BLaER1 treated with 17β-estradiol and CSF1 and Interleukin-3, amounts not matched to agents 10 nM and 100 nM (cell line): Measurements from ENCODE around the gene NPEPL1.

Experiments used
- H3K27ac ChIP-seq, 11 experiments: shearing (Covaris generic); formaldehyde crosslinking; 2 replicates each; pipeline ENCODE4 v1.8.1; 2022
- H3K27me3 ChIP-seq, 11 experiments: shearing (Covaris generic); formaldehyde crosslinking; 2 replicates each; pipeline ENCODE4 v1.8.1; 2022
- H3K36me3 ChIP-seq, 11 experiments: shearing (Covaris generic); formaldehyde crosslinking; 2 replicates each; pipeline ENCODE4 v1.8.1; 2022
- H3K4me1 ChIP-seq, 10 experiments: shearing (Covaris generic); formaldehyde crosslinking; 2 replicates each; pipeline ENCODE4 v1.8.1; 2022
- H3K4me2 ChIP-seq, 11 experiments: shearing (Covaris generic); formaldehyde crosslinking; 2 replicates each; pipeline ENCODE4 v1.8.1; 2022
- H3K4me3 ChIP-seq, 10 experiments: shearing (Covaris generic); formaldehyde crosslinking; 2 replicates each; pipeline ENCODE4 v1.8.1; 2022
- H3K9ac ChIP-seq, 11 experiments: shearing (Covaris generic); formaldehyde crosslinking; 2 replicates each; pipeline ENCODE4 v1.8.1; 2022
- H3K9me3 ChIP-seq, 11 experiments: shearing (Covaris generic); formaldehyde crosslinking; replicated peaks in 1 of 11; 2 replicates each; pipeline ENCODE4 v1.8.1; 2022
- H4K20me1 ChIP-seq, 11 experiments: shearing (Covaris generic); formaldehyde crosslinking; 2 replicates each; pipeline ENCODE4 v1.8.1; 2022
- Cebpa-rat ChIP-seq, 11 experiments: shearing (Covaris generic); IDR thresholded peaks; 2 replicates each; pipeline ENCODE4 v1.8.1; 2022

The NPEPL1 gene

DNA sequence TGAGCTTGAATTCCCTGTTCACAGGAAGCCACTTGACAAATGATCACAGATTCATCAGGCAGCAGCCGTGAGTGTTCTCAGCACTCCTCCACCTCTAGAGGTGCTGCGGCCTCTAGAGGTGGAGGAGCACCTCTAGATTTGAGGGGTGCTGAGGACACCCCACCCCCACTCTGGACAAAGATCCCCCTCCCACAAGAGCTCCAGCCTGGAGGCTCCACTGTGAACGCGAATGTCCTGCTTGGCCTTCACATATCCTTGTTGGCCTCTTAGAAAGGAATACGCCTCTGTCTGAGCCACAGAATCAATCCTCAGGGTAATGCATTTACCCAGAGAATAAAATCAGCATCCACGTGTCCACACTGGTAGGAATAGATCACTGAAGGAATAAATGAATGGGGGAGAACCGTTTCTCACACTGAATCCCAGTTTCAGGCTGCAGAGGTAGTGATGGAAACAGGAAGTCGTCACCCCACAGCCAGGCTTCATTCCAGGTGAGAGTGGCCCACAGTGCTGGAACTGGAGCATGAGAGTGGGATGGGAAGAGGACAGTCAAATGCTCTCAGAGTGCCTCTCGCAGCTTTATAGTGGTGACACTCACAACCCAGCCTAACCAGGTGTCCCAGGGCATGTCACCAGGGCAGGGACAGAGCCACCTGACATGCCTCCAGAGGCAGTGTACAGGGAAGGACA is 16.6 kb downstream of the NPEPL1 start:
- peaks cover 0 to 30% (median 18%) of the 10 kb centered on the region in 10 experiments; a peak in 15 of 20 replicates for H3K4me1 ChIP-seq
- H3K9ac ChIP-seq: no peak overlapping the region
- peaks cover 0 to 37% (median under 1%) of the 10 kb centered on the region in 11 experiments; a peak in 6 of 22 replicates for H4K20me1 ChIP-seq
- no peak for TF ChIP-seq Cebpa-rat (IDR thresholded peaks at IDR 0.05)
- no peaks in the 10 kb centered on the region for H3K9me3 ChIP-seq
- peaks cover 0 to 24% (median 2%) of the 10 kb centered on the region in 11 experiments; a peak in 12 of 22 replicates for H3K36me3 ChIP-seq
- no peak overlapping the region for H3K4me3 ChIP-seq
- no peak overlapping the region for H3K27ac ChIP-seq
- H3K27me3 ChIP-seq: no peaks in the 10 kb centered on the region
- H3K4me2 ChIP-seq: no peak overlapping the region

DNA sequence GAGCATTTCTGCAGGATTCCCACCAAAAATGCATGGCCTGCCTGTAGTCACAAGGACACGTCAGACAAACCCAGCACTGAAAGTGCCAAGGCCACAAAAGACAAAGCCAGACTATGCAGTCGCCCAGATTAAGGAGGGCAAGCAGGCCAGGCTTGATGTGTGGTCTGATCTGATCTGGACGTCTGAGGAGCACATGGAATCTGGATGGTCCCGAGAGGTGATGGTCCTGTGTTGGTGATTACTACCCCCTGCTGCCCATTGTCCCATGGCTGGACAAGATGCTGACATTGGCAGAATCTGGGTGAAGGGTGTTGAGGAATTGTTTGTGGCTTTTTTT is 17.1 kb downstream of the NPEPL1 start:
- Histone ChIP-seq H3K9ac (no peak overlapping the region), H4K20me1 (peaks cover 0 to 37% (median 0%) of the 10 kb centered on the region in 11 experiments; a peak in 5 of 22 replicates), H3K4me1 (peaks cover 0 to 29% (median 17%) of the 10 kb centered on the region in 10 experiments; a peak in 13 of 20 replicates), H3K9me3 (no peaks in the 10 kb centered on the region), H3K36me3 (peaks cover 0 to 19% (median 0%) of the 10 kb centered on the region in 11 experiments; a peak in 9 of 22 replicates), H3K4me2 (0 out of 22 replicates have a peak overlapping the region, but pooled peaks of 1 of the 11 experiments have one; percentile 2), H3K27ac (no peak overlapping the region), H3K4me3 (no peak overlapping the region), H3K27me3 (no peaks in the 10 kb centered on the region)
- TF ChIP-seq Cebpa-rat (IDR thresholded peaks at IDR 0.05): no peak

DNA sequence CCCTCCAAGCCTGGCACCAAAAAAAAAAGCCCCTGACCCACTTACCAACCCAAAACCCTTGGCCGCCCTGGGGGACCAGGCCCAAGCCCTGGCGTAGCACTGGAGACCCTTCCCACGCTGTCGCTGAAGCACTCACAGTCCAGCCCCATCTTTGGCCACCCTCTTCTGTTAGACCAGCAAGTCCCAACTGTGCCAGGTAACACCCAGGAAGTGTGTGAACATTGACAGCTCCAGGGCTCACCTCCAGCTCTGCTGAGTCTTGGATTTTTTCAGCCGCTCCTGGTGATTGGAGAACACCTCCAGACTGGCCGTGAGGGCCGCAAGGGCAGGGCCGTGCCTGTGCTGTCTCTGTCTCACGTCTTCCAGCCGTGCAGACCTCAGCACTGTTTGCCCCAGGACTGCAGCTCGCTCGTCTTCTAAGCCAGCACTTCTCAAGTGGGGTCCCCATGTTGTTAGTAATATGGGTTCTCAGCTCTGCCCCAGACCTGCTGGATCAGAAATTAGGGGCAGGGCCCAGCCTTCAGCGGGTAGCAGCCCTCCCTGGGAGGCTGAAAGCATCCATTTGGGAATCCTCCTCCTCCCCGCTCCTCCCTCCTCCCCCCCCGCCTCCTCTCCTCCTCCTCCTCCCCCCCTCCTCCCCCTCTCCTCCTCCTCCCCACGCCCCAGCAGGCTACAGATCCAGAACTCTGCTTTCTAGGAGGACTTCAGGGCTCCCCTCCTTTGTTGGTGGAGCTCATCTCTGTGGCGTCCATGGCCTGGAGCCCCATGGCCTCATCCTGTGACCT is 18.1 kb downstream of the NPEPL1 start:
- peaks cover 0 to 10% (median 0%) of the 10 kb centered on the region in 11 experiments; a peak in 6 of 22 replicates for H3K36me3 ChIP-seq
- H3K27me3 ChIP-seq: no peaks in the 10 kb centered on the region
- no peak for TF ChIP-seq Cebpa-rat (IDR thresholded peaks at IDR 0.05)
- H3K27ac ChIP-seq: no peak overlapping the region
- H3K4me2 ChIP-seq: no peak overlapping the region
- no peaks in the 10 kb centered on the region for H3K9me3 ChIP-seq
- H3K4me1 ChIP-seq: peaks cover 0 to 29% (median 17%) of the 10 kb centered on the region in 10 experiments; a peak in 13 of 20 replicates
- H4K20me1 ChIP-seq: peaks cover 0 to 47% (median 0%) of the 10 kb centered on the region in 11 experiments; a peak in 6 of 22 replicates
- no peak overlapping the region for H3K9ac ChIP-seq
- H3K4me3 ChIP-seq: no peak overlapping the region

DNA sequence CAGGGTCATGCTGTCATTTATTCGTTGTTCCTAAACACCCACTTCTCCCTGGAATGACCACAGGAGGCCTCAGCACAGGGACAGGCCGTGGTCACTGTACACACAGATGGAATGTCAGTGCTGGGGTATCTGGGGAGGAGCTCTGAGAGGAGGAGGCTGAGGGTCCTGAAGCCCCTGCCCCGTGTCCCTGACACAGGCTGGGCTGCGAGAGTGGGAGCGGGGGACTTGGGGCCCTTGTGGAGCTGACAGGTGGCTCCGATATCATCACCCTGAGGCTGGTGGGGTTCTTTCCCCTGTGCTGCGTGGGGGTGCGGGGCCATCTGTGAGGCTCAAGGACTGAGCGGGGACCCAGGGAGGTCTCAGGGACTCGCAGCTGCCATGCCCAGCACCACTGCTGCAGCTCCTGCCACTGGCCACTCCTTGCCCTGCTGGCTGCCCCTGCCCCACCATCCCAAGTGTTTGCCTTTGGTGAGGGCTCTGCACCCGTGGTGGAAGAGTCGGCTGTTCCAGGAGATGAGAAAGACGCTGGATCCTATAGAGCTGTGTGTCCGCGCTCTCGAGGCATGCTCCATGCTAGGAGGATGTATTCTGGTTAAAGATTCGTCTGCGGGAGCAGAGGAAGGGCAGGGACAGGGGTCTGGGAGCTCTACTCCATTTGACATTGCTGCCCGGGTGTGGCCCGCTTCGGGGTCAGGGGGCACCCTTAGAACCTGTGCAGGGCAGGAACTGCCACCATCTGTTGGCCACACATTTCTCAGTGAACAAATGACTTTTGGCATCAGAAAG is 18.9 kb downstream of the NPEPL1 start:
- Histone ChIP-seq H3K27ac (no peak overlapping the region), H3K36me3 (peaks cover 0 to 2% (median 0%) of the 10 kb centered on the region in 11 experiments; a peak in 3 of 22 replicates), H3K27me3 (no peaks in the 10 kb centered on the region), H3K4me2 (peak overlapping the region in 6 of 11 experiments; percentile 3 to 56 (median 50); a peak in 7 of 22 replicates), H4K20me1 (peaks cover 0 to 51% (median 4%) of the 10 kb centered on the region in 11 experiments; a peak in 5 of 22 replicates), H3K9me3 (no peaks in the 10 kb centered on the region), H3K4me3 (no peak overlapping the region), H3K9ac (no peak overlapping the region), H3K4me1 (peaks cover 0 to 33% (median 21%) of the 10 kb centered on the region in 10 experiments; a peak in 15 of 20 replicates)
- no peak for TF ChIP-seq Cebpa-rat (IDR thresholded peaks at IDR 0.05)

DNA sequence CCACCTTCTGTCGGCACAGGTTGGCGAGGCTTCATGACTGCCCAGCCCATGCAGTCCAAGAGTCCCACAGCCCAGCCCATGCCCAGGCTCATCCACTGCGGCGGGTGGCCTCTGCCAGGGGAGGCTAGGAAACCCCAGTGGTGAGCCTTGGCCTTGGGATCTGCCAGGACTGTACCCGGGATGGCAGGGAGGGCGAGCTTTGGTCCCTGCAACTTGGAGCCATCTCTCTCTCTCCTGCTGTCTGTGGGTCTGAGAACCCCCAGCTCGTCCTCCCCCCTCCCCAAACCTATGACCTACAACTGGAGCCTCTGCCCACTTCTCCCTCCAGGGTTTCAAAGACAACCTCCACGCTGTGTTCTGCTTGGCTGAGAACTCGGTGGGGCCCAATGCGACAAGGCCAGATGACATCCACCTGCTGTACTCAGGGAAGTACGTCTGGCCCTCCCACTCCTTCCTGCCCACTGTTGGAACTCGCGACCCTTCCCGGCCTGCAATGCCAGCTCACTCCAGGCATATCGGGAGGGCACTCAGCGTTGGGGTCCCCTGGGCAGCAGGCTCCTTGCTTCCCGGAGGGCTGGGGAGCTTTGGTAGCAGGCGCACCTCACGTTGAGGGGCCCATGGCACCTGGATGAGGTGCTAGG is 19.7 kb downstream of the NPEPL1 start:
- peaks cover 0 to 41% (median 29%) of the 10 kb centered on the region in 10 experiments; a peak in 16 of 20 replicates for H3K4me1 ChIP-seq
- peaks cover 0 to 55% (median 7%) of the 10 kb centered on the region in 11 experiments; a peak in 6 of 22 replicates for H4K20me1 ChIP-seq
- H3K27ac ChIP-seq: no peak overlapping the region
- H3K27me3 ChIP-seq: no peaks in the 10 kb centered on the region
- H3K36me3 ChIP-seq: no peaks in the 10 kb centered on the region; a peak in 1 of 22 replicates
- no peak overlapping the region for H3K4me3 ChIP-seq
- H3K9ac ChIP-seq: no peak overlapping the region
- no peaks in the 10 kb centered on the region for H3K9me3 ChIP-seq
- TF ChIP-seq Cebpa-rat (IDR thresholded peaks at IDR 0.05): no peak
- peak overlapping the region in 8 of 11 experiments; percentile 3 to 56 (median 48); a peak in 14 of 22 replicates for H3K4me2 ChIP-seq

DNA sequence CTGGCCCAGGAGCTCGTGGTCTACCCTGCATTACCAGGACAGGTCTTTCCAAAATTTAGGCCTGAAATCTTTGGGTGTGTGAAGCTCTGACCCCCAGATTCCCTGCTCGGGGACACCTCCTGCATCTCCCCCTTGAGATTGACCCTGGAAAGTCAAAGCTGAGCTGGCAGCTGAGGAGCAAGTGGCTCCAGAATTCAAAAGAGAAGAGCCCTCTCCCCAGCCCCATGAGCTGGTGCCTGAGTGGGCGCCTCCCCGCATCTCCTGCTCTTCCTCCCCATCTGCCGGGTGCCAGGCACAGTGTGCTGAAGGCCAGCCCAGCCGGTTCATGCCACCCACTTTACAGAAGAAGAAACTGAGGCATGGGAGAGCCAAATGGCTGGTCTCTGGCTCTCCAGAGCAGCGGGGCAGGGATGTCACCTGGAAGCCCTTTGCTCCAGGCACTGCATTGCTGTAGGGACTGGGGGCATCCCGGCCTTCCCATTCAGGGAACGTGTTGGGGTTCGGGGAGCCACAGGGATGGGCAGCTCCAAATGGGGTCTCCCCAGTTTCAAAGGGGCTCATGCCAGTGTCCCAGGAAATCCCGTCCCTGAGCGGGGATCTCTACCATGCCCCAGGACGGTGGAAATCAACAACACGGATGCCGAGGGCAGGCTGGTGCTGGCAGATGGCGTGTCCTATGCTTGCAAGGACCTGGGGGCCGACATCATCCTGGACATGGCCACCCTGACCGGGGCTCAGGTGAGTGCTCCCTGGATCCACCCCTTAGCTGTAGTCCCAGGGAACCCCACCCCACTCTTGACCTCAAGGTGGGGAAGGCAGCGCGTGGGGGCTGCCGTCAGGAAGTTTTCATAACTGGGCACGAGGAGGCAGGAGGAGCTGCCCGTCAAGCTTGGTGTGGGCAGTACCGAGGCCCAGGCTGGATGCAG is 20.5 kb downstream of the NPEPL1 start:
- TF ChIP-seq Cebpa-rat (IDR thresholded peaks at IDR 0.05): no peak
- H3K9ac ChIP-seq: no peak overlapping the region
- no peaks in the 10 kb centered on the region for H3K9me3 ChIP-seq
- no peak overlapping the region for H3K4me3 ChIP-seq
- peak overlapping the region in 7 of 11 experiments; percentile 20 to 56 (median 48); a peak in 13 of 22 replicates for H3K4me2 ChIP-seq
- no peaks in the 10 kb centered on the region for H3K27me3 ChIP-seq
- H4K20me1 ChIP-seq: peaks cover 0 to 60% (median 7%) of the 10 kb centered on the region in 11 experiments; a peak in 6 of 22 replicates
- H3K4me1 ChIP-seq: peaks cover 0 to 44% (median 31%) of the 10 kb centered on the region in 10 experiments; a peak in 16 of 20 replicates
- H3K27ac ChIP-seq: no peak overlapping the region
- H3K36me3 ChIP-seq: no peaks in the 10 kb centered on the region; a peak in 1 of 22 replicates

DNA sequence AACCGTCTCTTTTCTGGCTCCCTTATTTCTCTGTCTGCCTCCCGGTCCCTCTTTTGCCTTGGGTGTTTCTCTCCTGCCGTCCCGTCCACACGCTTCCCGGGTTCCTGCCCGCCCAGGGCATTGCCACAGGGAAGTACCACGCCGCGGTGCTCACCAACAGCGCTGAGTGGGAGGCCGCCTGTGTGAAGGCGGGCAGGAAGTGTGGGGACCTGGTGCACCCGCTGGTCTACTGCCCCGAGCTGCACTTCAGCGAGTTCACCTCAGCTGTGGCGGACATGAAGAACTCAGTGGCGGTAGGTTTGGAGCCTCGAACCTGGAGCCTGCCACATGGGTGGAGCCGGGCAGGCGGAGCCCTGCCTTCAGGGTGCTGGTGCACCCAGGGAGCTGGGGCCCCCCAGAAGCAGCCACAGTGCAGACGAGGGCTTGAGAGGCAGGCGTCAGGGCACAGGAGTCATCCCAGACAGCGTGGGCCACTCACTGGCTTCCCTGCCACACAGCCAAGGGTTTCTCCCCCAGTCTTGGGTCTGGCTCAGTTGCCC is 21.3 kb downstream of the NPEPL1 start:
- H4K20me1 ChIP-seq: peaks cover 0 to 52% (median 7%) of the 10 kb centered on the region in 11 experiments; a peak in 6 of 22 replicates
- no peaks in the 10 kb centered on the region for H3K27me3 ChIP-seq
- no peak overlapping the region for H3K27ac ChIP-seq
- no peak overlapping the region for H3K9ac ChIP-seq
- H3K4me3 ChIP-seq: no peak overlapping the region
- peaks cover 0 to 44% (median 31%) of the 10 kb centered on the region in 10 experiments; a peak in 16 of 20 replicates for H3K4me1 ChIP-seq
- no peaks in the 10 kb centered on the region; a peak in 1 of 22 replicates for H3K36me3 ChIP-seq
- H3K9me3 ChIP-seq: no peaks in the 10 kb centered on the region
- TF ChIP-seq Cebpa-rat (IDR thresholded peaks at IDR 0.05): no peak
- H3K4me2 ChIP-seq: peak overlapping the region in 4 of 11 experiments; percentile 0 to 56 (median 6); a peak in 3 of 22 replicates
